ENCODE measurements around the gene CCDC50. TPM values are rescaled to one million over a fixed set of nuclear protein-coding genes. Genes with fewer than 3 reads are reported as not detected.

The CCDC50 gene
- total RNA-seq, 2 donors from 2014 or later = 56.0 to 84.7 TPM

DNA sequence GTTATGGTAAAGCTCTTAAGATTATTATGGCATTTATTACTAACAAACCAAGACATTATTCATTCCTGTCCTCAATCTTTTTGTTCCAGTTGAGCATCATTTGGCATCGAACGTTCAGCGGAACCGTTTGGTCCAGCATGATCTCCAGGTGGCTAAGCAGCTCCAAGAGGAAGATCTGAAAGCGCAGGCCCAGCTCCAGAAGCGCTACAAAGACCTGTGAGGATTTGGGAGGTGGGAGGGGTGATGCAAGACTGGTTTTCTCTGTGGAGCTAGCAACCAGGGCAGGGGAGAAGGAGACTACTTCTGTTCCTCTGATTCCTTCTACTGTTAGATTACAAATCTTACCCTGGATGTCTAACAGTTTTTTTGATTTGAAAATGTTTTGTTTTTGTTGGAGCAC is 28.7 kb downstream of the CCDC50 start:
- DNase-seq (ENCODE audit: low spot score) = no peak
- H3K4me1 ChIP-seq (replicated peaks) = no peaks in the 10 kb centered on the region
- WGBS = 87% methylated on average over 6 of the region's 6 CpGs
- H3K9me3 ChIP-seq = no peaks in the 10 kb centered on the region
- intact Hi-C loops (cut with DNase I) = no loop called here
- TF ChIP-seq POLR2AphosphoS5 (IDR thresholded peaks at IDR 0.05) (no peak), CTCF (IDR thresholded peaks at IDR 0.05) (no peak), POLR2A (IDR thresholded peaks at IDR 0.05) (no peak)
- H3K36me3 ChIP-seq = no peaks in the 10 kb centered on the region
- H3K4me3 ChIP-seq = no peak overlapping the region
- no peak overlapping the region for H3K27ac ChIP-seq
- H3K27me3 ChIP-seq (replicated peaks; ENCODE audit: insufficient read depth) = no peaks in the 10 kb centered on the region

GRCh38 chr3:191358929-191359328 is 29.7 kb downstream of the CCDC50 start:
- Histone ChIP-seq H3K36me3 (no peaks in the 10 kb centered on the region), H3K27ac (no peak overlapping the region), H3K27me3 (replicated peaks; ENCODE audit: insufficient read depth) (no peaks in the 10 kb centered on the region), H3K4me3 (no peak overlapping the region), H3K4me1 (replicated peaks) (no peaks in the 10 kb centered on the region), H3K9me3 (no peaks in the 10 kb centered on the region)
- intact Hi-C loops (cut with DNase I) = no loop called here
- no peak for DNase-seq (ENCODE audit: low spot score)
- 60% methylated on average over 2 of the region's 2 CpGs for WGBS
- no peak for TF ChIP-seq POLR2AphosphoS5 (IDR thresholded peaks at IDR 0.05)
- no peak for TF ChIP-seq CTCF (IDR thresholded peaks at IDR 0.05)
- TF ChIP-seq POLR2A (IDR thresholded peaks at IDR 0.05) = no peak

DNA sequence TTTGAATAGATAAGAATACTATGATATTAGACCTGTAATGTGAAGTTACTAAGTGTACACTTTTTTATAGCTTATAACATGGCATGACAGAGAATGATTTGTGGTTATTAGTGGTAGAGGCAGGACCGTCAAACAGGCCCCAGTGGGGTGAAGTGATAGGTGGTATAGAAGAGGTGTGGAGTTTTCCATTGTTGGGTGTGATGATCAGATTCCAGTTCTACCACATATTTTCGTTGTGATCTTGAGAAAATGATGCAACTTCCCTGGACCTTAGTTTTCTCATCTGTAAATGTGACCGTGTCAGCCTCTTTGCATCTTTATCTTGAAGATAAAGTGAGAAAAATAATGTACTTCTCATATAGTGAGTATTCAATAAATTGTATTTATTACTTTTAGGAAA is 31.4 kb downstream of the CCDC50 start:
- 79% methylated on average over 3 of the region's 3 CpGs for WGBS
- Histone ChIP-seq H3K36me3 (no peaks in the 10 kb centered on the region), H3K27ac (no peak overlapping the region), H3K27me3 (replicated peaks; ENCODE audit: insufficient read depth) (no peaks in the 10 kb centered on the region), H3K4me3 (no peak overlapping the region), H3K4me1 (replicated peaks) (no peaks in the 10 kb centered on the region), H3K9me3 (no peaks in the 10 kb centered on the region)
- intact Hi-C loops (cut with DNase I) = no loop called here
- no peak for DNase-seq (ENCODE audit: low spot score)
- TF ChIP-seq CTCF (IDR thresholded peaks at IDR 0.05) = no peak
- no peak for TF ChIP-seq POLR2A (IDR thresholded peaks at IDR 0.05)
- no peak for TF ChIP-seq POLR2AphosphoS5 (IDR thresholded peaks at IDR 0.05)

DNA sequence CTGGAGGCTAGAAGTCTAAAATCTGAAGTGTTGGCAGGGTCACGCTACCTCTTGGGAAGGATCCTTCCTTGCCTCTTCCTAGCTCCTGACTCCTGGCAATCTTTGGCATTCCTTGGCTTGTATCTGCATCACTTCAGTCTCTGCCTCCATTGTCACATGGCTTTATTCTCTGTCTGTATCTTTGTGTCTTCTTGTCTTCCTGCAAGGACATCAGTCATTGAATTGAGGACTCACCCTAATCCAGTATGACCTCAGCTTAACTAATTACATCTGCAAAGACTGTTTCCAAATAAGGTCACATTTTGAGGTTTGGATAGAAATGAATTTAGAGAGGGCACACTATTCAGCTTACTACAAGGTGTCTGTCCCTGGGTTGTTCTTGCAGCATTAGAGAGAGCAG is 32.3 kb downstream of the CCDC50 start:
- H3K4me3 ChIP-seq = no peak overlapping the region
- no peaks in the 10 kb centered on the region for H3K27me3 ChIP-seq (replicated peaks; ENCODE audit: insufficient read depth)
- no peaks in the 10 kb centered on the region for H3K36me3 ChIP-seq
- intact Hi-C loops (cut with DNase I) = no loop called here
- no peak overlapping the region for H3K27ac ChIP-seq
- H3K9me3 ChIP-seq = no peaks in the 10 kb centered on the region
- 97% methylated on average over 1 of the region's 1 CpG for WGBS
- TF ChIP-seq POLR2AphosphoS5 (IDR thresholded peaks at IDR 0.05) = no peak
- no peak for TF ChIP-seq POLR2A (IDR thresholded peaks at IDR 0.05)
- TF ChIP-seq CTCF (IDR thresholded peaks at IDR 0.05) = no peak
- H3K4me1 ChIP-seq (replicated peaks) = no peaks in the 10 kb centered on the region
- DNase-seq (ENCODE audit: low spot score) = no peak

GRCh38 chr3:191362037-191362436 is 32.8 kb downstream of the CCDC50 start:
- no peaks in the 10 kb centered on the region for H3K36me3 ChIP-seq
- no peak overlapping the region for H3K4me3 ChIP-seq
- H3K4me1 ChIP-seq (replicated peaks) = no peaks in the 10 kb centered on the region
- intact Hi-C loops (cut with DNase I) = no loop called here
- no peak for DNase-seq (ENCODE audit: low spot score)
- no peak for TF ChIP-seq POLR2AphosphoS5 (IDR thresholded peaks at IDR 0.05)
- TF ChIP-seq POLR2A (IDR thresholded peaks at IDR 0.05) = no peak
- no peak for TF ChIP-seq CTCF (IDR thresholded peaks at IDR 0.05)
- no peaks in the 10 kb centered on the region for H3K27me3 ChIP-seq (replicated peaks; ENCODE audit: insufficient read depth)
- 84% methylated on average over 4 of the region's 4 CpGs for WGBS
- no peaks in the 10 kb centered on the region for H3K9me3 ChIP-seq
- H3K27ac ChIP-seq = no peak overlapping the region
